ENCODE measurements around the gene RAX. TPM values are rescaled to one million over a fixed set of nuclear protein-coding genes. Genes with fewer than 3 reads are reported as not detected.

RAX gene
- total RNA-seq = not detected in 2 replicates

GRCh38 chr18:59272891-59273758 is at the start of gene RAX:
Gene RAX, minus strand, starts transcription at chr18:59273454. Its CDS starts 248 bp downstream, at chr18:59273206.

GRCh38 chr18:59318460-59319050 is 45.3 kb upstream of the RAX start, which contains the start of gene CPLX4:
Gene CPLX4, minus strand, starts transcription at chr18:59318649. Its CDS starts 187 bp downstream, at chr18:59318462.

GRCh38 chr18:59219672-59220163 is 53.5 kb downstream of the RAX start, which contains the start of gene GRP:
Gene GRP, plus strand, starts transcription at chr18:59220158. Its CDS starts 108 bp downstream, at chr18:59220266.

Other genes with a start within 250 kb of the RAX start
- 22.3 and 24.1 TPM in 2 replicates for gene SEC11C, start 133.6 kb downstream of the RAX start, total RNA-seq
- not detected in 2 replicates for gene GRP, start 53.3 kb downstream of the RAX start, total RNA-seq
- gene CPLX4, start 45.2 kb upstream of the RAX start, total RNA-seq = not detected in 2 replicates
- gene LMAN1, start 85.8 kb upstream of the RAX start, total RNA-seq = 207 and 220 TPM in 2 replicates